MM.1S (cell line): Measurements from ENCODE around the gene AZU1.
"Not testable (repeated sequence)": the region's sequence is repeated elsewhere in the genome, so short reads cannot be mapped to it uniquely, and the experiment has no call there.

Source experiments
- DNase-seq: peaks from one replicate; pipeline ENCODE4 v3.0.0-alpha.2; 2015
- H2AFZ ChIP-seq: fragments of 300-600 bp; sonication (generic); 2 replicates; pipeline ENCODE4 v1.6.0; 2016; ENCODE audit warnings: antibody characterized with exemption, low read length
- H3F3A ChIP-seq: fragments of 300-600 bp; sonication (generic); 2 replicates; pipeline ENCODE4 v1.6.1; 2016; ENCODE audit warnings: mild to moderate bottlenecking, antibody characterized with exemption, low read length, moderate library complexity, mixed read lengths; ENCODE audit not compliant: insufficient read depth
- H3K27ac ChIP-seq: fragments of 300-600 bp; sonication (generic); 2 replicates; pipeline ENCODE4 v1.5.1; 2016; ENCODE audit warnings: mild to moderate bottlenecking, low read length
- H3K27me3 ChIP-seq: fragments of 300-600 bp; sonication (generic); replicated peaks from 2 replicates; pipeline ENCODE4 v1.6.0; 2016; ENCODE audit warnings: low read length; ENCODE audit not compliant: insufficient read depth
- H3K36me3 ChIP-seq: fragments of 300-600 bp; sonication (generic); replicated peaks from 2 replicates; pipeline ENCODE4 v1.6.1; 2016; ENCODE audit warnings: mild to moderate bottlenecking, low read length, mixed read lengths; ENCODE audit not compliant: insufficient read depth
- H3K4me1 ChIP-seq: fragments of 300-600 bp; sonication (generic); 2 replicates; pipeline ENCODE4 v1.6.1; 2016; ENCODE audit warnings: low read length, mixed read lengths
- H3K4me2 ChIP-seq: fragments of 300-600 bp; sonication (generic); 2 replicates; pipeline ENCODE4 v1.6.0; 2016; ENCODE audit warnings: low read depth, low read length
- H3K4me3 ChIP-seq: fragments of 300-600 bp; sonication (generic); 2 replicates; pipeline ENCODE4 v1.5.1; 2016; ENCODE audit warnings: low read length, mixed read lengths
- H3K79me2 ChIP-seq: fragments of 300-600 bp; sonication (generic); 2 replicates; pipeline ENCODE4 v1.6.1; 2016; ENCODE audit warnings: mixed run types, low read length, mixed read lengths
- H3K9ac ChIP-seq: fragments of 300-600 bp; sonication (generic); 2 replicates; pipeline ENCODE4 v1.6.1; 2016; ENCODE audit warnings: low read length, mixed read lengths
- H3K9me2 ChIP-seq: fragments of 300-600 bp; sonication (generic); replicated peaks from 2 replicates; pipeline ENCODE4 v1.6.1; 2016; ENCODE audit warnings: mild to moderate bottlenecking, low read length, mixed read lengths; ENCODE audit not compliant: insufficient read depth
- H3K9me3 ChIP-seq: fragments of 300-600 bp; sonication (generic); replicated peaks from 2 replicates; pipeline ENCODE4 v1.6.1; 2016; ENCODE audit warnings: mild to moderate bottlenecking, low read length, mixed read lengths; ENCODE audit not compliant: insufficient read depth
- H4K20me1 ChIP-seq: fragments of 300-600 bp; sonication (generic); 2 replicates; pipeline ENCODE4 v1.6.1; 2016; ENCODE audit warnings: mild to moderate bottlenecking, low read length, moderate library complexity, mixed read lengths; ENCODE audit not compliant: insufficient read depth
- EZH2 ChIP-seq: fragments of 300-600 bp; sonication (generic); optimal IDR thresholded peaks from 2 replicates; pipeline ENCODE3; 2017; ENCODE audit warnings: low read depth, mild to moderate bottlenecking, antibody characterized with exemption, low read length, mixed read lengths
- EZH2phosphoT487 ChIP-seq: fragments of 300-600 bp; sonication (generic); IDR thresholded peaks from 2 replicates; pipeline ENCODE4 v1.6.1; 2018; ENCODE audit warnings: antibody characterized with exemption, low read length
- TF ChIP-seq, protein P1 (sequence below): fragments of 300-600 bp; sonication (generic); IDR thresholded peaks from 2 replicates; pipeline ENCODE4 v1.5.1; 2016; ENCODE audit warnings: antibody characterized with exemption, low read length, mixed read lengths

The AZU1 gene

GRCh38 chr19:835210-835810, 7.7 kb downstream of the AZU1 start:
- Histone ChIP-seq H3K79me2 (no peaks in the 10 kb centered on the region), H3K36me3 (no peaks in the 10 kb centered on the region), H3K4me2 (no peak overlapping the region), H3K4me3 (no peak overlapping the region), H3K4me1 (no peaks in the 10 kb centered on the region), H2AFZ (no peak overlapping the region), H4K20me1 (no peaks in the 10 kb centered on the region), H3K9me2 (no peaks in the 10 kb centered on the region), H3K27ac (no peak overlapping the region), H3K9ac (no peak overlapping the region), H3K27me3 (peaks cover 79% of the 10 kb centered on the region), H3K9me3 (no peaks in the 10 kb centered on the region), H3F3A (no peaks in the 10 kb centered on the region)
- no peak for DNase-seq
- TF ChIP-seq, protein P1, sequence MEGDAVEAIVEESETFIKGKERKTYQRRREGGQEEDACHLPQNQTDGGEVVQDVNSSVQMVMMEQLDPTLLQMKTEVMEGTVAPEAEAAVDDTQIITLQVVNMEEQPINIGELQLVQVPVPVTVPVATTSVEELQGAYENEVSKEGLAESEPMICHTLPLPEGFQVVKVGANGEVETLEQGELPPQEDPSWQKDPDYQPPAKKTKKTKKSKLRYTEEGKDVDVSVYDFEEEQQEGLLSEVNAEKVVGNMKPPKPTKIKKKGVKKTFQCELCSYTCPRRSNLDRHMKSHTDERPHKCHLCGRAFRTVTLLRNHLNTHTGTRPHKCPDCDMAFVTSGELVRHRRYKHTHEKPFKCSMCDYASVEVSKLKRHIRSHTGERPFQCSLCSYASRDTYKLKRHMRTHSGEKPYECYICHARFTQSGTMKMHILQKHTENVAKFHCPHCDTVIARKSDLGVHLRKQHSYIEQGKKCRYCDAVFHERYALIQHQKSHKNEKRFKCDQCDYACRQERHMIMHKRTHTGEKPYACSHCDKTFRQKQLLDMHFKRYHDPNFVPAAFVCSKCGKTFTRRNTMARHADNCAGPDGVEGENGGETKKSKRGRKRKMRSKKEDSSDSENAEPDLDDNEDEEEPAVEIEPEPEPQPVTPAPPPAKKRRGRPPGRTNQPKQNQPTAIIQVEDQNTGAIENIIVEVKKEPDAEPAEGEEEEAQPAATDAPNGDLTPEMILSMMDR = no peak
- no peak for TF ChIP-seq EZH2phosphoT487
- no peak for TF ChIP-seq EZH2

GRCh38 chr19:840519-841206, 13.0 kb downstream of the AZU1 start, which contains the start of gene PRTN3:
TSS of gene PRTN3 (plus strand) at chr19:840999. CDS start at chr19:841009, 10 bp downstream.
- H3K27me3 ChIP-seq = peaks cover 76% of the 10 kb centered on the region
- H3K9me3 ChIP-seq = no peaks in the 10 kb centered on the region
- H3K36me3 ChIP-seq = no peaks in the 10 kb centered on the region
- H3F3A ChIP-seq = peaks cover 6% of the 10 kb centered on the region
- H3K4me2 ChIP-seq = no peak within 1 kb of the TSS
- H3K4me3 ChIP-seq = no peak within 1 kb of the TSS
- H2AFZ ChIP-seq = no peak within 1 kb of the TSS
- peaks cover 8% of the 10 kb centered on the region; the same call in 1 of the 2 replicates for H3K4me1 ChIP-seq
- no peaks in the 10 kb centered on the region for H3K79me2 ChIP-seq
- TF ChIP-seq, protein P1 = no peak
- TF ChIP-seq EZH2 (no peak), EZH2phosphoT487 (no peak)
- H3K27ac ChIP-seq = no peak within 1 kb of the TSS
- H3K9ac ChIP-seq = no peak within 1 kb of the TSS
- H4K20me1 ChIP-seq = no peaks in the 10 kb centered on the region
- H3K9me2 ChIP-seq = no peaks in the 10 kb centered on the region
- DNase-seq = no peak

DNA sequence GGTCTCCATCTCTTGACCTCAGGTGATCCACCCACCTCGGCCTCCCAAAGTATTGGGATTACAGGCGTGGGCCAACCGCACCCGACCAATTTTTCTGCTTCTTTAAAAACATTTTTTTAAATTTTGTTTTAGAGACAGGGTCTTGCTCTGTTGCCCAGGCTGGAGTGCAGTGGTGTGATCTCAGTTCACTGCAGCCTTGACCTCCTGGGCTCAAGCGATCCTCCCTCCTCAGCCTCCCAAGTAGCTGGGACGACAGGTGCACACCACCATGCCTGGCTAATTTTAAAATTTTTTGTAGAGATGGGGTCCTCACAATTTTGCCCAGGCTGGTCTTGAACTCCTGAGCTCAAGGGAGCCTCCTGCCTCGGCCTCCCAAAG, 15.2 kb downstream of the AZU1 start:
- not testable (repeated sequence) for H3K9me2 ChIP-seq, H3K4me3 ChIP-seq, H2AFZ ChIP-seq, H3K79me2 ChIP-seq, H3K36me3 ChIP-seq, H3K4me1 ChIP-seq, H3F3A ChIP-seq, DNase-seq, H4K20me1 ChIP-seq, H3K9me3 ChIP-seq, H3K4me2 ChIP-seq, H3K27ac ChIP-seq, H3K9ac ChIP-seq
- H3K27me3 ChIP-seq = peaks cover 78% of the 10 kb centered on the region
